Measurements from ENCODE around the gene MARK2. TPM values are rescaled to one million over a fixed set of nuclear protein-coding genes. Genes with fewer than 3 reads are reported as not detected.

The MARK2 gene
- total RNA-seq, 1 donor from 2014 or later = 25.4 TPM

- Mint-ChIP-seq H3K27me3 (ENCODE audit: insufficient read depth, low read depth) (peaks cover 5% of the 10 kb centered on the region), H3K27ac (peak overlapping the region; percentile 72), H3K4me3 (peak overlapping the region; percentile 30), H3K4me1 (peaks cover 50% of the 10 kb centered on the region), H3K36me3 (peaks cover 11% of the 10 kb centered on the region), H3K9me3 (no peaks in the 10 kb centered on the region)
- H3K36me3 ChIP-seq = no peaks in the 10 kb centered on the region
- H3K4me1 ChIP-seq = peaks cover 58% of the 10 kb centered on the region
- no peaks in the 10 kb centered on the region for H3K9me3 ChIP-seq (ENCODE audit: low read depth)
- H3K4me2 ChIP-seq = peak overlapping the region; percentile 54
- peaks cover 76% of the 10 kb centered on the region for H3F3A ChIP-seq (ENCODE audit: low read depth)
- peaks cover 28% of the 10 kb centered on the region for H3K79me2 ChIP-seq (ENCODE audit: low read depth)
- TF ChIP-seq EZH2 (IDR thresholded peaks at IDR 0.05) = no peak
- TF ChIP-seq EZH2phosphoT487 (IDR thresholded peaks at IDR 0.05) = no peak
- TF ChIP-seq CTCF (IDR thresholded peaks at IDR 0.05) = no peak
- peak overlapping the region; percentile 77 for H3K27ac ChIP-seq
- H3K27me3 ChIP-seq = no peaks in the 10 kb centered on the region
- DNase-seq (ENCODE audit: low spot score) = peak; percentile 78
- no peak overlapping the region for H2AFZ ChIP-seq (replicated peaks)
- H3K9ac ChIP-seq = no peak overlapping the region
- peak overlapping the region; percentile 2 for H3K4me3 ChIP-seq
- peaks cover 79% of the 10 kb centered on the region for H4K20me1 ChIP-seq (ENCODE audit: low read depth)
Observed at GRCh38 chr11:63909591-63910506, 70.9 kb downstream of the MARK2 start.

- Mint-ChIP-seq H3K4me3 (no peak overlapping the region), H3K27ac (no peak overlapping the region), H3K27me3 (ENCODE audit: insufficient read depth, low read depth) (peaks cover 5% of the 10 kb centered on the region), H3K36me3 (peaks cover 11% of the 10 kb centered on the region), H3K4me1 (peaks cover 53% of the 10 kb centered on the region), H3K9me3 (no peaks in the 10 kb centered on the region)
- no peaks in the 10 kb centered on the region for H3K27me3 ChIP-seq
- no peak overlapping the region for H3K4me3 ChIP-seq
- no peak overlapping the region for H2AFZ ChIP-seq (replicated peaks)
- no peaks in the 10 kb centered on the region for H3K9me3 ChIP-seq (ENCODE audit: low read depth)
- H3K27ac ChIP-seq = peak overlapping the region; percentile 77
- peaks cover 36% of the 10 kb centered on the region for H3K79me2 ChIP-seq (ENCODE audit: low read depth)
- no peaks in the 10 kb centered on the region for H3K36me3 ChIP-seq
- no peak for TF ChIP-seq EZH2 (IDR thresholded peaks at IDR 0.05)
- no peak for TF ChIP-seq CTCF (IDR thresholded peaks at IDR 0.05)
- no peak for TF ChIP-seq EZH2phosphoT487 (IDR thresholded peaks at IDR 0.05)
- peak overlapping the region; percentile 34 for H3K9ac ChIP-seq
- peaks cover 88% of the 10 kb centered on the region for H4K20me1 ChIP-seq (ENCODE audit: low read depth)
- peaks cover 81% of the 10 kb centered on the region for H3F3A ChIP-seq (ENCODE audit: low read depth)
- peak; percentile 34 for DNase-seq (ENCODE audit: low spot score)
- H3K4me1 ChIP-seq = peaks cover 63% of the 10 kb centered on the region
- peak overlapping the region; percentile 54 for H3K4me2 ChIP-seq
Observed at GRCh38 chr11:63910675-63911074, 71.8 kb downstream of the MARK2 start.

GRCh38 chr11:63911440-63911839 lies 72.5 kb downstream of the MARK2 start:
- Histone ChIP-seq H3K27me3 (no peaks in the 10 kb centered on the region), H3K27ac (peak overlapping the region; percentile 77), H3K4me3 (no peak overlapping the region), H2AFZ (replicated peaks) (no peak overlapping the region), H4K20me1 (ENCODE audit: low read depth) (peaks cover 95% of the 10 kb centered on the region), H3K4me2 (peak overlapping the region; percentile 54), H3K9ac (no peak overlapping the region), H3K4me1 (peaks cover 63% of the 10 kb centered on the region), H3K9me3 (ENCODE audit: low read depth) (no peaks in the 10 kb centered on the region), H3K36me3 (no peaks in the 10 kb centered on the region), H3F3A (ENCODE audit: low read depth) (peaks cover 85% of the 10 kb centered on the region), H3K79me2 (ENCODE audit: low read depth) (peaks cover 44% of the 10 kb centered on the region)
- Mint-ChIP-seq H3K27me3 (ENCODE audit: insufficient read depth, low read depth) (peaks cover 5% of the 10 kb centered on the region), H3K36me3 (peaks cover 11% of the 10 kb centered on the region), H3K4me3 (no peak overlapping the region), H3K4me1 (peaks cover 52% of the 10 kb centered on the region), H3K9me3 (no peaks in the 10 kb centered on the region), H3K27ac (peak overlapping the region; percentile 90)
- peak; percentile 40 for DNase-seq (ENCODE audit: low spot score)
- no peak for TF ChIP-seq CTCF (IDR thresholded peaks at IDR 0.05)
- no peak for TF ChIP-seq EZH2phosphoT487 (IDR thresholded peaks at IDR 0.05)
- no peak for TF ChIP-seq EZH2 (IDR thresholded peaks at IDR 0.05)
